PC-9 (cell line): ENCODE data around the gene AKTIP. TPM values are rescaled to one million over a fixed set of nuclear protein-coding genes. Genes with fewer than 3 reads are reported as not detected.

Source experiments
- BruUV-seq: library from RNA; stranded (reverse); fragments of 400-500 nt; replicated peaks from 2 replicates; lab custom pipeline; 2021; lab: Mats Ljungman, UMichigan
- CTCF ChIA-PET: fragments of 300-600 bp; sonication (Branson Sonifier 250); formaldehyde crosslinking; loops from one replicate; lab custom pipeline; 2022; ENCODE audit warnings: antibody characterized with exemption; lab: Charles Lee
- POLR2A ChIA-PET: fragments of 300-600 bp; sonication (Branson Sonifier 250); formaldehyde crosslinking; loops from one replicate; lab custom pipeline; 2022; ENCODE audit warnings: antibody characterized with exemption; ENCODE audit not compliant: unreplicated experiment; lab: Charles Lee
- DNase-seq, 2 experiments: peaks; one replicate each; pipeline versions ENCODE4 v3.0.0 to v3.0.0-alpha.2; 2015 to 2022; ENCODE audit warnings: mixed read lengths in 1 of 2
- H2AFZ ChIP-seq: fragments of 200-600 bp; sonication (generic); 2 replicates; pipeline ENCODE4 v1.8.1; 2017; ENCODE audit warnings: antibody characterized with exemption
- H3F3A ChIP-seq: fragments of 200-600 bp; sonication (generic); 2 replicates; pipeline ENCODE4 v1.8.1; 2017; ENCODE audit warnings: antibody characterized with exemption, mild to moderate bottlenecking, low read depth; ENCODE audit not compliant: insufficient read depth
- H3K27ac ChIP-seq: fragments of 200-600 bp; sonication (generic); 2 replicates; pipeline ENCODE4 v1.6.1; 2016; ENCODE audit warnings: mixed run types
- H3K27me3 ChIP-seq: fragments of 200-600 bp; sonication (generic); 2 replicates; pipeline ENCODE4 v1.6.1; 2016; ENCODE audit warnings: low read depth, mixed run types; ENCODE audit not compliant: insufficient read depth
- H3K36me3 ChIP-seq: fragments of 200-600 bp; sonication (generic); 2 replicates; pipeline ENCODE4 v1.6.1; 2016; ENCODE audit warnings: low read depth, mixed run types
- H3K4me1 ChIP-seq: fragments of 200-600 bp; sonication (generic); replicated peaks from 2 replicates; pipeline ENCODE4 v1.6.1; 2016; ENCODE audit warnings: mixed run types; ENCODE audit not compliant: insufficient read depth
- H3K4me2 ChIP-seq: fragments of 200-600 bp; sonication (generic); 2 replicates; pipeline ENCODE4 v1.6.1; 2017; ENCODE audit warnings: mixed run types
- H3K4me3 ChIP-seq: fragments of 200-600 bp; sonication (generic); 2 replicates; pipeline ENCODE4 v1.6.1; 2016; ENCODE audit warnings: mixed run types
- H3K79me2 ChIP-seq: fragments of 200-600 bp; sonication (generic); 2 replicates; pipeline ENCODE4 v1.6.1; 2017; ENCODE audit warnings: low read depth, mixed run types
- H3K9me2 ChIP-seq: fragments of 200-600 bp; sonication (generic); 2 replicates; pipeline ENCODE4 v1.8.1; 2017; ENCODE audit warnings: mild to moderate bottlenecking; ENCODE audit not compliant: insufficient read depth
- H3K9me3 ChIP-seq: fragments of 200-600 bp; sonication (generic); 2 replicates; pipeline ENCODE4 v1.8.1; 2016; ENCODE audit warnings: low read depth; ENCODE audit not compliant: insufficient read depth
- H4K20me1 ChIP-seq: fragments of 200-600 bp; sonication (generic); 2 replicates; pipeline ENCODE4 v1.8.1; 2017; ENCODE audit not compliant: insufficient read depth
- CTCF ChIP-seq: fragments of 200-600 bp; sonication (generic); conservative IDR thresholded peaks from 2 replicates; pipeline ENCODE4 v1.6.1; 2017; ENCODE audit warnings: mixed run types, antibody characterized with exemption, mild to moderate bottlenecking, moderate library complexity
- EZH2 ChIP-seq: fragments of 200-600 bp; sonication (generic); IDR thresholded peaks from 2 replicates; pipeline ENCODE4 v1.8.0; 2017; ENCODE audit warnings: antibody characterized with exemption, low read depth
- intact Hi-C: fragments of 100-400 bp; cut with micrococcal nuclease; formaldehyde crosslinking; loops from one replicate; pipeline ENCODE4 v1.10.0; 2022; ENCODE audit not compliant: unreplicated experiment
- total RNA-seq: library from RNA; stranded (reverse); gene quantifications from 2 replicates; pipeline ENCODE4 v1.2.3, GENCODE V29; 2021

Gene AKTIP
- total RNA-seq, 1 experiment from 2014 or later = 33.0 TPM

GRCh38 chr16:53523126-53523804 lies 20.3 kb upstream of the AKTIP start:
- ChIA-PET POLR2A (no interaction called here), CTCF (no interaction called here)
- TF ChIP-seq CTCF (no peak), EZH2 (no peak)
- Histone ChIP-seq H3K27ac (no peak overlapping the region), H3K27me3 (no peaks in the 10 kb centered on the region), H3K79me2 (no peaks in the 10 kb centered on the region), H2AFZ (no peak overlapping the region), H3K4me3 (no peak overlapping the region), H3K4me1 (no peaks in the 10 kb centered on the region), H4K20me1 (no peaks in the 10 kb centered on the region), H3F3A (no peaks in the 10 kb centered on the region), H3K36me3 (no peaks in the 10 kb centered on the region), H3K9me2 (no peaks in the 10 kb centered on the region), H3K9me3 (no peaks in the 10 kb centered on the region), H3K4me2 (no peak overlapping the region)
- BruUV-seq = no TSS peak
- intact Hi-C loops = no loop called here
- no peak for DNase-seq

GRCh38 chr16:53519417-53520091 lies 16.5 kb upstream of the AKTIP start:
- no peaks in the 10 kb centered on the region for H3K36me3 ChIP-seq
- H3K4me3 ChIP-seq = no peak overlapping the region
- H3F3A ChIP-seq = no peaks in the 10 kb centered on the region
- intact Hi-C loops = no loop called here
- H3K79me2 ChIP-seq = no peaks in the 10 kb centered on the region
- no peaks in the 10 kb centered on the region for H3K27me3 ChIP-seq
- no peak for DNase-seq
- no peaks in the 10 kb centered on the region for H3K9me3 ChIP-seq
- H3K4me2 ChIP-seq = no peak overlapping the region
- TF ChIP-seq CTCF = no peak
- no peak for TF ChIP-seq EZH2
- no peaks in the 10 kb centered on the region for H3K4me1 ChIP-seq
- no peaks in the 10 kb centered on the region for H4K20me1 ChIP-seq
- no peak overlapping the region for H2AFZ ChIP-seq
- no peak overlapping the region for H3K27ac ChIP-seq
- no peaks in the 10 kb centered on the region for H3K9me2 ChIP-seq
- CTCF ChIA-PET = no interaction called here
- POLR2A ChIA-PET = no interaction called here
- no TSS peak for BruUV-seq

GRCh38 chr16:53518550-53519416 lies 15.8 kb upstream of the AKTIP start:
- no peaks in the 10 kb centered on the region for H3F3A ChIP-seq
- TF ChIP-seq CTCF (no peak), EZH2 (no peak)
- no peaks in the 10 kb centered on the region for H3K27me3 ChIP-seq
- CTCF ChIA-PET = no interaction called here
- no peaks in the 10 kb centered on the region for H3K9me3 ChIP-seq
- no peaks in the 10 kb centered on the region for H3K4me1 ChIP-seq
- no peak overlapping the region for H3K4me3 ChIP-seq
- no peak for DNase-seq
- no peaks in the 10 kb centered on the region for H3K79me2 ChIP-seq
- H3K27ac ChIP-seq = no peak overlapping the region
- H4K20me1 ChIP-seq = no peaks in the 10 kb centered on the region
- H2AFZ ChIP-seq = no peak overlapping the region
- intact Hi-C loops = no loop called here
- H3K4me2 ChIP-seq = no peak overlapping the region
- BruUV-seq = no TSS peak
- no peaks in the 10 kb centered on the region for H3K36me3 ChIP-seq
- POLR2A ChIA-PET = no interaction called here
- H3K9me2 ChIP-seq = no peaks in the 10 kb centered on the region
